ENCODE results near the gene PBX2. TPM values are rescaled to one million over a fixed set of nuclear protein-coding genes. Genes with fewer than 3 reads are reported as not detected.
"Not testable (repeated sequence)": the region's sequence is repeated elsewhere in the genome, so short reads cannot be mapped to it uniquely, and the experiment has no call there.

PBX2 gene
- total RNA-seq, 1 experiment from 2014 or later: 48.1 TPM

DNA sequence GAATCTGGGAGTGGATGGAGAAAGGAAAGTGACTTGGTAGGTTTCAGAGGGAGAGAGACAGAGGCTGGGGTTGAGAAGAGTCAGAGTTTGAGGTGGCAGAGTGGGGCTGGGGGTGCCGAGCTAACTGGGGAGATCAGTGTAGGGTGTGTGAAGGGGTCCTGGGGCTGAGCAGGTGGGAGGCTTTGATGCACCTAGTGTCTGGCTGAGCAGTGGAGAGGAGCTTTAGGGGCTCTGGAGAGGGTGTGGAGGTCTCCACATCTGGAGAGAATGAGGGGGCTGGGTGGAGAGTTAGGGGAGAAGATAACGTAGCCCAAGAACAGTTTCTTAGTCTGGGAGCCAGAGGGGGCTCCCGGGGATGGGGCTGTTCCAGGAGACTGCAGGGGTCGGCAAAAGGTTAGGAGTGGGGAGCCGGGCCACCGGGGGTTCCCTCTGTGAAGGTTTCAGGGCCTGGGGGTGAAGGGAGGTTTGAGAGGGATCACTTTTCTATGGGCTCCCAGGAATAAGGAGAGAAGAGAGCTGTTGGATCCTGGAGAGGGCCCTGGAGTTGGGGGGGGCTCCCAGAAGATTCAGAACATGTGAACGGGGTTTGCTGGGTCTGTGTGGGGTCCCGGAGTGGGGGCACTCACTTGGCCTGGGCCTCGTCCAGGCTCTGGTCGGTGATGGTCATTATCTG lies 797 bp downstream of the PBX2 start:
- Mint-ChIP-seq H3K27ac (ENCODE audit: low read depth, unreplicated experiment) (peak overlapping the region; percentile 86), H3K27me3 (ENCODE audit: insufficient read depth, unreplicated experiment) (no peaks in the 10 kb centered on the region), H3K4me3 (ENCODE audit: unreplicated experiment) (peak overlapping the region; percentile 83), H3K4me1 (ENCODE audit: insufficient read depth, unreplicated experiment) (peaks cover 26% of the 10 kb centered on the region), H3K36me3 (ENCODE audit: insufficient read depth, unreplicated experiment) (peaks cover 36% of the 10 kb centered on the region), H3K9me3 (ENCODE audit: unreplicated experiment) (no peaks in the 10 kb centered on the region)
- BruUV-seq (replicated peaks): no TSS peak
- ChIA-PET CTCF (interaction anchor here (0.6 to 0.7 kb wide), 2 partner anchors 11 to 666 kb away, joined by 3 read pairs; no protein-coding TSS in a partner anchor), POLR2A (interaction anchor here (0.7 to 3.2 kb wide), 6 partner anchors 11 to 1201 kb away, joined by 3 to 78 read pairs (median 6); partner anchors contain the start of genes AGPAT1, ATF6B, FKBPL and RNF5)
- intact Hi-C loops (cut with micrococcal nuclease): no loop called here
- DNase-seq (ENCODE audit: unreplicated experiment): no peak
- TF ChIP-seq, protein P1, sequence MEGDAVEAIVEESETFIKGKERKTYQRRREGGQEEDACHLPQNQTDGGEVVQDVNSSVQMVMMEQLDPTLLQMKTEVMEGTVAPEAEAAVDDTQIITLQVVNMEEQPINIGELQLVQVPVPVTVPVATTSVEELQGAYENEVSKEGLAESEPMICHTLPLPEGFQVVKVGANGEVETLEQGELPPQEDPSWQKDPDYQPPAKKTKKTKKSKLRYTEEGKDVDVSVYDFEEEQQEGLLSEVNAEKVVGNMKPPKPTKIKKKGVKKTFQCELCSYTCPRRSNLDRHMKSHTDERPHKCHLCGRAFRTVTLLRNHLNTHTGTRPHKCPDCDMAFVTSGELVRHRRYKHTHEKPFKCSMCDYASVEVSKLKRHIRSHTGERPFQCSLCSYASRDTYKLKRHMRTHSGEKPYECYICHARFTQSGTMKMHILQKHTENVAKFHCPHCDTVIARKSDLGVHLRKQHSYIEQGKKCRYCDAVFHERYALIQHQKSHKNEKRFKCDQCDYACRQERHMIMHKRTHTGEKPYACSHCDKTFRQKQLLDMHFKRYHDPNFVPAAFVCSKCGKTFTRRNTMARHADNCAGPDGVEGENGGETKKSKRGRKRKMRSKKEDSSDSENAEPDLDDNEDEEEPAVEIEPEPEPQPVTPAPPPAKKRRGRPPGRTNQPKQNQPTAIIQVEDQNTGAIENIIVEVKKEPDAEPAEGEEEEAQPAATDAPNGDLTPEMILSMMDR (IDR thresholded peaks at IDR 0.05; ENCODE audit: unreplicated experiment): no peak

DNA sequence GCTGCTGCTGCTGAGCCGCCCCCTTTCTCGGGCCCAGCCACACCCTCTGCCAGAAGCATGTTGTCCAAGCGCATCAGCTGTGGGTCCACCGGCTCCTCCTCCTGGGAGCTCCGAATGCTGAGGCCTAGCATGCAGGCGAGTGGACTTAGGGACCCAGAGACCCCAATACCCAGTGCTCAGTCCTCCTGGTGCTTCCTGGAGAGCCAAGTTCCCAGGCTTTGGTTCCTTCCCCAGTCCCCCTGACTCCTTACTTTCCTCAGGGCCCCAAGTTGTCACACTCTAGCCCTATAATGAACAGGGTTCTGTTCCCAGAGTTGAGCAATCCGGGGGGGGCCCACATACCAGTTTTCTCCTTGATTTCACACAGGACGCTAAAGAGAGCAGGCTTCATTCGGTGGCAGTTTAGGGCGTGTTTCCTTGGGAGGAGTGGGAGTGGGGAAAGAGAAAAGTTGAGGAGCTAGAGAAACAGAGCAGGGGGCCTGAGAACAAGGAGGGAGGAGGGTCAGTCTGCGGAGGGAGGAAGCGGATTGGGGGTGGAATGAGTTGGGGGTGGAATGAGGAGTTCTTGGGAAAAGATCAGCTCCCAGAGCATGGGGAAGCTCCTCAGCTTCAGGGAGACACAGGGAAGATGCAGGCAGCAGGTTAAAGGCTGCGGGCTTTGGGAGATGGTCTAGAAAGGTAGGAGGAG lies 1.5 kb downstream of the PBX2 start:
- Mint-ChIP-seq H3K27ac (ENCODE audit: low read depth, unreplicated experiment) (peak overlapping the region; percentile 86), H3K9me3 (ENCODE audit: unreplicated experiment) (no peaks in the 10 kb centered on the region), H3K4me3 (ENCODE audit: unreplicated experiment) (peak overlapping the region; percentile 83), H3K27me3 (ENCODE audit: insufficient read depth, unreplicated experiment) (no peaks in the 10 kb centered on the region), H3K36me3 (ENCODE audit: insufficient read depth, unreplicated experiment) (peaks cover 43% of the 10 kb centered on the region), H3K4me1 (ENCODE audit: insufficient read depth, unreplicated experiment) (peaks cover 24% of the 10 kb centered on the region)
- intact Hi-C loops (cut with micrococcal nuclease): no loop called here
- ChIA-PET CTCF (interaction anchor here (0.6 kb wide), 1 partner anchor 667 kb away, joined by 3 read pairs; no protein-coding TSS in a partner anchor), POLR2A (interaction anchor here (0.5 to 3.2 kb wide), 9 partner anchors 9 to 567 kb away, joined by 3 to 78 read pairs (median 3); partner anchors contain the start of genes AGPAT1, ATF6B, FKBPL and RNF5)
- DNase-seq (ENCODE audit: unreplicated experiment): no peak
- BruUV-seq (replicated peaks): TSS peak; percentile 19
- TF ChIP-seq, protein P1 (IDR thresholded peaks at IDR 0.05; ENCODE audit: unreplicated experiment): no peak

DNA sequence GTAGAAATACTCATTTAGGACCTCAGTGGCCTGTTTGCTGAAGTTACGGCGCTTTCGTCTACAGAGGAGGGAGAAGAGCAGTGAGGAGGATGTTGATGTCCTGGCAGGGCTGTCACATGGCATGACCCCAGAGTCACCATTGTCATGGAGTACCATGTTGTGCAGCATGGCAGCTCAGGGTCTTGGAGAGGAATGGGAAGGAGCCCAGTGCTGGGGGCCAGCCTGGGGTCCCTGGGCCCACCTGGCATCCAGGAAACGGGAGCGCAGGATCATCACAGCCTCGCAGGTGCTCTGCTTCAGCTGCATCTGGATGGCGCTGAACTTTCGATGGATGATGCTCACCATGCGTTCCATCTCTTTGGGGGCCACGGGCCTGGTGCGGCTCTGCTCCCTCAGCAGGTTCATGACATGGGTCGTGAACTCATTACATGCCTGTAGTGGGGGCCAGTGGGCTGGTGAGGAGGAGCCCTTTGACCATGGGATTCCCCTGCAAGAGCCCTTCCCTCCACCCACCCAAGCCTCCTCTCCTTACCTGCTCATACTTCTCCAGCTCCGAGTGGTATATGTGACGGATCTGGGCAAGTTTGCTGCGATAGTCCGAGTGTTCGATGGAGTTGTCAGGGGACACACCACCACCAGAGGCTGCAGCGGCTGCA lies 2.1 kb downstream of the PBX2 start:
- intact Hi-C loops (cut with micrococcal nuclease); H3K27me3 Mint-ChIP-seq (ENCODE audit: insufficient read depth, unreplicated experiment); DNase-seq (ENCODE audit: unreplicated experiment); CTCF ChIA-PET; BruUV-seq (replicated peaks); H3K9me3 Mint-ChIP-seq (ENCODE audit: unreplicated experiment); H3K4me3 Mint-ChIP-seq (ENCODE audit: unreplicated experiment): not testable (repeated sequence)
- H3K36me3 Mint-ChIP-seq (ENCODE audit: insufficient read depth, unreplicated experiment): peaks cover 45% of the 10 kb centered on the region
- H3K27ac Mint-ChIP-seq (ENCODE audit: low read depth, unreplicated experiment): peak overlapping the region; percentile 7
- peaks cover 21% of the 10 kb centered on the region for H3K4me1 Mint-ChIP-seq (ENCODE audit: insufficient read depth, unreplicated experiment)
- POLR2A ChIA-PET: interaction anchor here (0.5 to 3.2 kb wide), 9 partner anchors 8 to 784 kb away, joined by 3 to 78 read pairs (median 7); partner anchors contain the start of genes AGPAT1, ATF6B and RNF5

DNA sequence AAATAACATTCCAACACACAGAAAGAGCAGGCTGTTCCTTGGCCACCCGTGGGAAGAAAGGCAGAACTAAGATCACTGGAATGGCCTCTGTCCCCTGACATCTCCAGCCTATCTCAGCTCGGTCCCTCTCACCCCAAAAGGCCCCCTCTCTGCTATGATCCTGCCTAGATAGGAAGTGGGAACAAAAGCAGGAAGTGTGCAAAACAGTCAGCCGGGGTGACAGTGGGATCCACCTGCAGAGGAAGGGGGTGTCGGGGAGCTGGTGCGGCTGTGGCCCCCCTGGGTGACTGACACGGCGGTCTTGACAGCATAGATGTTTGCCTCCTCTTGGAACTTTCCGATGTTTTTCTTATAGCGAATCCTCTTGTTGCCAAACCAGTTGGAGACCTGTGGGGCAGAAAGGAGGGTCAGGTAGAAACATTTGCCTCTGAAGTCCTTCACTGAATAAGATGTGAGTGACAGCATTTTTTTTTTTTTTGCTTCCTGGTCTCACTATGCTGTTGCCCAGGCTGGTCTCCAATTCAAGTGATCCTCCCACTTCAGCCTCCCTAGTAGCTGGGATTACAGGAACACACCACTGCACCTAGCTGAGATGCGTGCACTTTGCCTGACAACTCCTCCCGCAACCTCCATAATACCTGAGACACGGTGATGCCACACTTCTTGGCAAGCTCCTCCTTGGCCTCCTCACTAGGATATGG lies 2.8 kb downstream of the PBX2 start:
- peaks cover 21% of the 10 kb centered on the region for H3K4me1 Mint-ChIP-seq (ENCODE audit: insufficient read depth, unreplicated experiment)
- no peaks in the 10 kb centered on the region for H3K27me3 Mint-ChIP-seq (ENCODE audit: insufficient read depth, unreplicated experiment)
- H3K4me3 Mint-ChIP-seq (ENCODE audit: unreplicated experiment): no peak overlapping the region
- H3K27ac Mint-ChIP-seq (ENCODE audit: low read depth, unreplicated experiment): peak overlapping the region; percentile 7
- peaks cover 45% of the 10 kb centered on the region for H3K36me3 Mint-ChIP-seq (ENCODE audit: insufficient read depth, unreplicated experiment)
- no TSS peak for BruUV-seq (replicated peaks)
- POLR2A ChIA-PET: interaction anchor here (1.2 to 2.9 kb wide), 4 partner anchors 9 to 784 kb away, joined by 3 to 19 read pairs (median 8); partner anchors contain the start of genes ATF6B and RNF5
- CTCF ChIA-PET: no interaction called here
- no peak for DNase-seq (ENCODE audit: unreplicated experiment)
- TF ChIP-seq, protein P1 (IDR thresholded peaks at IDR 0.05; ENCODE audit: unreplicated experiment): no peak
- H3K9me3 Mint-ChIP-seq (ENCODE audit: unreplicated experiment): no peaks in the 10 kb centered on the region
- intact Hi-C loops (cut with micrococcal nuclease): no loop called here

DNA sequence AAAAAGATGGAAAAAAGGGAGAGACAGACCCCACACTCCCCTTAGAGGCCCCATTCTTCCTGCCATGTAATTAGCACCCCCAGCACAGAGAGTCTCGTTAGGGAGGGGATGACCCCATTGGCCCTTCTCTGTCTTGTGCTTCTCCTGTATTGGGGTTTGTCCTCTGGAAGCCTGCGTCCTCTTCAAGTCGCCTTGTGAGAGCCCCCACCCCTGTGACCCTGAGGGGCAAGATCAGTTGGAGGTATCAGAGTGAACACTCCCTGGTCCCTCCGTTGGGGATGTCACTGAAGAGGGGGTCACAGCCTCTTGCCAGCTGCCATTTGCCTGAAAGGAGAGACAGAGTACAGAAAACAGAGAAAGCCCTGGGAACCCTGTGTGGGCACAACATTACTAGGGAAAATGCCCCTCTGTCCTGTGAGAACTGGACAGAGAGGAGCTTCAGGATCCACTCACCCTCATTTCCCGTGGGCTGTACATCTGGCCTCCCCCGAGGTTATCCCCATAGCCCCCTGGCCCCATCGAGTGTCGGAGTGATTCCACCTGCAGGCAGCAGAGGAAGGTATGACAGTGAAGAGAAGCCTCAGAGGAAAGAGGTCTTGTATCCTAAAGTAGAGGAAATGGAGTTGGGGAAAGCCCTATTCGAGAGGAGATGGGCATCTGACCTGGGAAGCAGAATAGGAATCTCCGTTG lies 3.7 kb downstream of the PBX2 start:
- H3K4me3 Mint-ChIP-seq (ENCODE audit: unreplicated experiment); BruUV-seq (replicated peaks); H3K27me3 Mint-ChIP-seq (ENCODE audit: insufficient read depth, unreplicated experiment); intact Hi-C loops (cut with micrococcal nuclease); H3K27ac Mint-ChIP-seq (ENCODE audit: low read depth, unreplicated experiment); DNase-seq (ENCODE audit: unreplicated experiment); H3K9me3 Mint-ChIP-seq (ENCODE audit: unreplicated experiment); CTCF ChIA-PET: not testable (repeated sequence)
- peaks cover 25% of the 10 kb centered on the region for H3K4me1 Mint-ChIP-seq (ENCODE audit: insufficient read depth, unreplicated experiment)
- peaks cover 52% of the 10 kb centered on the region for H3K36me3 Mint-ChIP-seq (ENCODE audit: insufficient read depth, unreplicated experiment)
- POLR2A ChIA-PET: interaction anchor here (0.6 to 2.9 kb wide), 4 partner anchors 9 to 1026 kb away, joined by 3 to 19 read pairs (median 6); partner anchors contain the start of gene RNF5
